WI38 (cell line): Measurements from ENCODE around the gene LUZP2.

Experiments used
- H3K4me3 ChIP-seq: 2 replicates; pipeline ENCODE4 v1.5.1; 2011; ENCODE audit warnings: low read depth, mild to moderate bottlenecking, control low read depth, low read length
- CTCF ChIP-seq: IDR thresholded peaks from 2 replicates; pipeline ENCODE4 v1.5.1; 2012; ENCODE audit warnings: low read depth, mild to moderate bottlenecking, control low read depth, low read length

The LUZP2 gene

GRCh38 chr11:24734742-24735237 lies 237.9 kb downstream of the LUZP2 start:
- TF ChIP-seq CTCF = no peak
- H3K4me3 ChIP-seq = no peak overlapping the region

GRCh38 chr11:24738972-24739371 lies 242.1 kb downstream of the LUZP2 start:
- no peak overlapping the region for H3K4me3 ChIP-seq
- no peak for TF ChIP-seq CTCF

GRCh38 chr11:24739637-24740036 lies 242.8 kb downstream of the LUZP2 start:
- no peak for TF ChIP-seq CTCF
- no peak overlapping the region for H3K4me3 ChIP-seq

GRCh38 chr11:24747275-24748251 lies 250.7 kb downstream of the LUZP2 start:
- TF ChIP-seq CTCF = no peak
- H3K4me3 ChIP-seq = no peak overlapping the region

- H3K4me3 ChIP-seq = no peak overlapping the region
- no peak for TF ChIP-seq CTCF
These were observed 251.4 kb downstream of the LUZP2 start for GRCh38 chr11:24748261-24748660.

- no peak for TF ChIP-seq CTCF
- no peak overlapping the region for H3K4me3 ChIP-seq
These were observed 257.6 kb downstream of the LUZP2 start for GRCh38 chr11:24754406-24754805.

GRCh38 chr11:24755260-24755839 lies 258.5 kb downstream of the LUZP2 start:
- no peak for TF ChIP-seq CTCF
- no peak overlapping the region for H3K4me3 ChIP-seq
